ENCODE data around the gene MICU1. TPM values are rescaled to one million over a fixed set of nuclear protein-coding genes. Genes with fewer than 3 reads are reported as not detected.
"Not testable (repeated sequence)": the region's sequence is repeated elsewhere in the genome, so short reads cannot be mapped to it uniquely, and the experiment has no call there.

The MICU1 gene
- total RNA-seq, 4 donors from 2014 or later = 24.4 to 195 (median 66.9) TPM

GRCh38 chr10:72455889-72456595, 169.8 kb downstream of the MICU1 start:
- H3K27ac ChIP-seq = no peak overlapping the region
- intact Hi-C loops (cut with DNase I; ENCODE audit: low total_unique reads) = no loop called here
- TF ChIP-seq POLR2A (IDR thresholded peaks at IDR 0.05) = no peak
- no peaks in the 10 kb centered on the region for H3K4me1 ChIP-seq
- no peak overlapping the region for H3K4me3 ChIP-seq
- no peak for DNase-seq
- no peaks in the 10 kb centered on the region for H3K36me3 ChIP-seq
- no peaks in the 10 kb centered on the region for H3K9me3 ChIP-seq
- H3K27me3 ChIP-seq = no peaks in the 10 kb centered on the region

- Histone ChIP-seq H3K27ac (no peak overlapping the region), H3K4me3 (no peak overlapping the region), H3K27me3 (no peaks in the 10 kb centered on the region), H3K4me1 (no peaks in the 10 kb centered on the region), H3K36me3 (no peaks in the 10 kb centered on the region), H3K9me3 (no peaks in the 10 kb centered on the region)
- TF ChIP-seq POLR2A (IDR thresholded peaks at IDR 0.05) (no peak), CTCF (IDR thresholded peaks at IDR 0.05) (no peak)
- DNase-seq = no peak
- intact Hi-C loops (cut with DNase I; ENCODE audit: low total_unique reads) = no loop called here
Measured at GRCh38 chr10:72449941-72450441, 175.9 kb downstream of the MICU1 start.

- intact Hi-C loops (cut with DNase I; ENCODE audit: low total_unique reads) = no loop called here
- H3K36me3 ChIP-seq = no peaks in the 10 kb centered on the region
- no peaks in the 10 kb centered on the region for H3K27me3 ChIP-seq
- H3K27ac ChIP-seq = no peak overlapping the region
- H3K4me1 ChIP-seq = no peaks in the 10 kb centered on the region
- no peak for TF ChIP-seq CTCF (IDR thresholded peaks at IDR 0.05)
- no peak for TF ChIP-seq POLR2A (IDR thresholded peaks at IDR 0.05)
- H3K9me3 ChIP-seq = no peaks in the 10 kb centered on the region
- no peak overlapping the region for H3K4me3 ChIP-seq
- DNase-seq = no peak
Measured at GRCh38 chr10:72445851-72446250, 180.0 kb downstream of the MICU1 start.

- intact Hi-C loops (cut with DNase I; ENCODE audit: low total_unique reads); H3K4me1 ChIP-seq; H3K4me3 ChIP-seq; H3K27ac ChIP-seq; H3K27me3 ChIP-seq; H3K36me3 ChIP-seq; DNase-seq; H3K9me3 ChIP-seq: not testable (repeated sequence)
Measured at GRCh38 chr10:72442969-72443368, 182.9 kb downstream of the MICU1 start.

GRCh38 chr10:72435570-72435969, 190.3 kb downstream of the MICU1 start:
- DNase-seq = no peak
- Histone ChIP-seq H3K4me1 (no peaks in the 10 kb centered on the region), H3K9me3 (no peaks in the 10 kb centered on the region), H3K27ac (no peak overlapping the region), H3K4me3 (no peak overlapping the region), H3K27me3 (no peaks in the 10 kb centered on the region), H3K36me3 (no peaks in the 10 kb centered on the region)
- no peak for TF ChIP-seq CTCF (IDR thresholded peaks at IDR 0.05)
- TF ChIP-seq POLR2A (IDR thresholded peaks at IDR 0.05) = no peak
- intact Hi-C loops (cut with DNase I; ENCODE audit: low total_unique reads) = no loop called here

GRCh38 chr10:72430936-72431335, 194.9 kb downstream of the MICU1 start:
- H3K9me3 ChIP-seq; H3K27me3 ChIP-seq; intact Hi-C loops (cut with DNase I; ENCODE audit: low total_unique reads): not testable (repeated sequence)

More at GRCh38 chr10:72430936-72431335, 194.9 kb downstream of the MICU1 start:
- DNase-seq, H3K36me3 ChIP-seq, H3K4me1 ChIP-seq, H3K4me3 ChIP-seq, H3K27ac ChIP-seq: not testable (repeated sequence)
